ENCODE data around the gene CARNS1. TPM values are rescaled to one million over a fixed set of nuclear protein-coding genes. Genes with fewer than 3 reads are reported as not detected.
A peak's percentile ranks its signal among the peaks of the same experiment; 100 is the strongest.

The CARNS1 gene
- total and polyA plus RNA-seq, 9 of the 15 experiments (the other 6 are each of a cell fraction or from before 2014, with no cell fraction given) = 0.01 to 0.18 (median 0.06) TPM; not detected in 3

- TF ChIP-seq HBP1 (CRISPR knock-in tag; IDR thresholded peaks at IDR 0.05) = no peak
- peak; percentile 96 for TF ChIP-seq ZNF740 (CRISPR knock-in tag; IDR thresholded peaks at IDR 0.05)
- peak in 1 of 2 experiments; percentile 84; a peak in 2 of 4 replicates for TF ChIP-seq ZNF740 (tag; IDR thresholded peaks at IDR 0.05)
- no peak for TF ChIP-seq EZH2 (IDR thresholded peaks at IDR 0.05; ENCODE audit: borderline replicate concordance, low read depth, low read length)
- TF ChIP-seq TCF7 (IDR thresholded peaks at IDR 0.05; ENCODE audit: borderline replicate concordance) = no peak
- peak; percentile 88 for TF ChIP-seq POLR2B (IDR thresholded peaks at IDR 0.05; ENCODE audit: low read depth, partially characterized antibody)
- TF ChIP-seq NONO (IDR thresholded peaks at IDR 0.05; ENCODE audit: low read depth in 2 of 2, low read length in 1 of 2) = peak in 1 of 2 experiments; percentile 86; a peak in 3 of 4 replicates
- no peak for TF ChIP-seq ZNF764 (CRISPR knock-in tag; IDR thresholded peaks at IDR 0.05; ENCODE audit: low read depth)
- TF ChIP-seq RBM15 (IDR thresholded peaks at IDR 0.05; ENCODE audit: insufficient read depth, low read length) = no peak
- TF ChIP-seq KAT7 (CRISPR knock-in tag; IDR thresholded peaks at IDR 0.05; ENCODE audit: borderline replicate concordance) = no peak
- TF ChIP-seq, protein P1, sequence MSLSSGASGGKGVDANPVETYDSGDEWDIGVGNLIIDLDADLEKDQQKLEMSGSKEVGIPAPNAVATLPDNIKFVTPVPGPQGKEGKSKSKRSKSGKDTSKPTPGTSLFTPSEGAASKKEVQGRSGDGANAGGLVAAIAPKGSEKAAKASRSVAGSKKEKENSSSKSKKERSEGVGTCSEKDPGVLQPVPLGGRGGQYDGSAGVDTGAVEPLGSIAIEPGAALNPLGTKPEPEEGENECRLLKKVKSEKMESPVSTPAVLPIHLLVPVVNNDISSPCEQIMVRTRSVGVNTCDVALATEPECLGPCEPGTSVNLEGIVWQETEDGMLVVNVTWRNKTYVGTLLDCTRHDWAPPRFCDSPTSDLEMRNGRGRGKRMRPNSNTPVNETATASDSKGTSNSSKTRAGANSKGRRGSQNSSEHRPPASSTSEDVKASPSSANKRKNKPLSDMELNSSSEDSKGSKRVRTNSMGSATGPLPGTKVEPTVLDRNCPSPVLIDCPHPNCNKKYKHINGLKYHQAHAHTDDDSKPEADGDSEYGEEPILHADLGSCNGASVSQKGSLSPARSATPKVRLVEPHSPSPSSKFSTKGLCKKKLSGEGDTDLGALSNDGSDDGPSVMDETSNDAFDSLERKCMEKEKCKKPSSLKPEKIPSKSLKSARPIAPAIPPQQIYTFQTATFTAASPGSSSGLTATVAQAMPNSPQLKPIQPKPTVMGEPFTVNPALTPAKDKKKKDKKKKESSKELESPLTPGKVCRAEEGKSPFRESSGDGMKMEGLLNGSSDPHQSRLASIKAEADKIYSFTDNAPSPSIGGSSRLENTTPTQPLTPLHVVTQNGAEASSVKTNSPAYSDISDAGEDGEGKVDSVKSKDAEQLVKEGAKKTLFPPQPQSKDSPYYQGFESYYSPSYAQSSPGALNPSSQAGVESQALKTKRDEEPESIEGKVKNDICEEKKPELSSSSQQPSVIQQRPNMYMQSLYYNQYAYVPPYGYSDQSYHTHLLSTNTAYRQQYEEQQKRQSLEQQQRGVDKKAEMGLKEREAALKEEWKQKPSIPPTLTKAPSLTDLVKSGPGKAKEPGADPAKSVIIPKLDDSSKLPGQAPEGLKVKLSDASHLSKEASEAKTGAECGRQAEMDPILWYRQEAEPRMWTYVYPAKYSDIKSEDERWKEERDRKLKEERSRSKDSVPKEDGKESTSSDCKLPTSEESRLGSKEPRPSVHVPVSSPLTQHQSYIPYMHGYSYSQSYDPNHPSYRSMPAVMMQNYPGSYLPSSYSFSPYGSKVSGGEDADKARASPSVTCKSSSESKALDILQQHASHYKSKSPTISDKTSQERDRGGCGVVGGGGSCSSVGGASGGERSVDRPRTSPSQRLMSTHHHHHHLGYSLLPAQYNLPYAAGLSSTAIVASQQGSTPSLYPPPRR (CRISPR knock-in tag; IDR thresholded peaks at IDR 0.05; ENCODE audit: borderline replicate concordance) = no peak
- no peak for TF ChIP-seq NR2F6 (CRISPR knock-in tag; IDR thresholded peaks at IDR 0.05)
- TF ChIP-seq HMG20A (CRISPR knock-in tag; conservative IDR thresholded peaks at IDR 0.05) = no peak
- TF ChIP-seq SMAD4 (CRISPR knock-in tag; conservative IDR thresholded peaks at IDR 0.05) = peak; percentile 62
- peak; percentile 58; the same call in 1 of the 2 replicates for TF ChIP-seq NFIC (IDR thresholded peaks at IDR 0.05)
- TF ChIP-seq DNMT1 (IDR thresholded peaks at IDR 0.05) = no peak
Observed at GRCh38 chr11:67401495-67402191, 13.8 kb upstream of the CARNS1 start, which contains the start of gene PPP1CA (continued).

All from K562 (cell line).